Calu3 (cell line): ENCODE data around the gene ZBTB16. TPM values are rescaled to one million over a fixed set of nuclear protein-coding genes. Genes with fewer than 3 reads are reported as not detected.

ENCODE experiments used
- BruUV-seq: library from RNA; stranded (reverse); fragments of 400-500 nt; replicated peaks from 2 replicates; lab custom pipeline; 2021; lab: Mats Ljungman, UMichigan
- CTCF ChIA-PET: fragments of 300-600 bp; sonication (Branson Sonifier 250); formaldehyde crosslinking; loops from one replicate; lab custom pipeline; 2022; ENCODE audit warnings: antibody characterized with exemption; lab: Charles Lee
- DNase-seq: peaks from one replicate; pipeline ENCODE4 v3.0.0; 2022
- H3K27ac Mint-ChIP-seq: one replicate; pipeline ENCODE4 v1.8.0; 2022; ENCODE audit warnings: mixed read lengths; ENCODE audit not compliant: unreplicated experiment
- H3K27me3 Mint-ChIP-seq: one replicate; pipeline ENCODE4 v1.8.0; 2022; ENCODE audit warnings: mixed read lengths; ENCODE audit not compliant: unreplicated experiment
- H3K36me3 Mint-ChIP-seq: one replicate; pipeline ENCODE4 v1.8.0; 2022; ENCODE audit warnings: mild to moderate bottlenecking, moderate library complexity, mixed read lengths; ENCODE audit not compliant: insufficient read depth, unreplicated experiment
- H3K4me1 Mint-ChIP-seq: one replicate; pipeline ENCODE4 v1.8.0; 2022; ENCODE audit warnings: mild to moderate bottlenecking, low read depth, mixed read lengths; ENCODE audit not compliant: unreplicated experiment
- H3K4me3 Mint-ChIP-seq: one replicate; pipeline ENCODE4 v1.8.0; 2022; ENCODE audit warnings: mild to moderate bottlenecking, low read depth, moderate library complexity, mixed read lengths; ENCODE audit not compliant: unreplicated experiment
- H3K9me3 Mint-ChIP-seq: one replicate; pipeline ENCODE4 v1.8.0; 2022; ENCODE audit warnings: low read depth, mixed read lengths; ENCODE audit not compliant: unreplicated experiment
- CTCF ChIP-seq: fragments of 200-600 bp; IDR thresholded peaks from one replicate; pipeline ENCODE4 v1.8.0; 2022; ENCODE audit warnings: antibody characterized with exemption; ENCODE audit not compliant: unreplicated experiment
- intact Hi-C: fragments of 100-400 bp; cut with micrococcal nuclease; formaldehyde crosslinking; loops from one replicate; pipeline ENCODE4 v1.10.0; 2022; ENCODE audit not compliant: unreplicated experiment
- total RNA-seq: library from RNA; stranded (reverse); gene quantifications from 2 replicates; pipeline ENCODE4 v1.2.3, GENCODE V29; 2022

Gene ZBTB16
- total RNA-seq, 1 experiment from 2014 or later: not detected

GRCh38 chr11:114110123-114110522 is 50.6 kb downstream of the ZBTB16 start:
- Mint-ChIP-seq H3K27me3 (peaks cover 100% of the 10 kb centered on the region), H3K4me1 (no peaks in the 10 kb centered on the region), H3K9me3 (no peaks in the 10 kb centered on the region), H3K27ac (no peak overlapping the region), H3K36me3 (no peaks in the 10 kb centered on the region), H3K4me3 (no peak overlapping the region)
- no peak for TF ChIP-seq CTCF
- intact Hi-C loops: no loop called here
- CTCF ChIA-PET: no interaction called here
- DNase-seq: no peak
- BruUV-seq: no TSS peak

GRCh38 chr11:114110952-114111947 is 51.7 kb downstream of the ZBTB16 start:
- Mint-ChIP-seq H3K4me3 (no peak overlapping the region), H3K36me3 (no peaks in the 10 kb centered on the region), H3K4me1 (no peaks in the 10 kb centered on the region), H3K27ac (no peak overlapping the region), H3K9me3 (no peaks in the 10 kb centered on the region), H3K27me3 (peaks cover 100% of the 10 kb centered on the region)
- TF ChIP-seq CTCF: no peak
- intact Hi-C loops: no loop called here
- no peak for DNase-seq
- no TSS peak for BruUV-seq
- CTCF ChIA-PET: no interaction called here

- intact Hi-C loops: no loop called here
- H3K36me3 Mint-ChIP-seq: no peaks in the 10 kb centered on the region
- no peak for DNase-seq
- H3K9me3 Mint-ChIP-seq: no peaks in the 10 kb centered on the region
- BruUV-seq: no TSS peak
- CTCF ChIA-PET: no interaction called here
- H3K27me3 Mint-ChIP-seq: peaks cover 100% of the 10 kb centered on the region
- H3K4me3 Mint-ChIP-seq: no peak overlapping the region
- TF ChIP-seq CTCF: no peak
- H3K4me1 Mint-ChIP-seq: no peaks in the 10 kb centered on the region
- no peak overlapping the region for H3K27ac Mint-ChIP-seq
Measured at GRCh38 chr11:114115451-114115928, 56.0 kb downstream of the ZBTB16 start.

- H3K4me3 Mint-ChIP-seq: no peak overlapping the region
- CTCF ChIA-PET: interaction anchor here (0.6 to 0.8 kb wide), 2 partner anchors 10 to 18 kb away, joined by 3 to 6 read pairs; no protein-coding TSS in a partner anchor
- TF ChIP-seq CTCF: no peak
- no TSS peak for BruUV-seq
- peaks cover 100% of the 10 kb centered on the region for H3K27me3 Mint-ChIP-seq
- intact Hi-C loops: no loop called here
- no peaks in the 10 kb centered on the region for H3K36me3 Mint-ChIP-seq
- no peaks in the 10 kb centered on the region for H3K4me1 Mint-ChIP-seq
- H3K9me3 Mint-ChIP-seq: no peaks in the 10 kb centered on the region
- no peak for DNase-seq
- H3K27ac Mint-ChIP-seq: no peak overlapping the region
Measured at GRCh38 chr11:114116357-114116756, 56.8 kb downstream of the ZBTB16 start.
